Activated gamma-delta T cell (primary cell): Measurements from ENCODE around the gene CCDC178.

ENCODE experiments used
- DNase-seq: peaks from one replicate; lab custom pipeline; 2025; lab: John Stamatoyannopoulos, UW

The CCDC178 gene

DNA sequence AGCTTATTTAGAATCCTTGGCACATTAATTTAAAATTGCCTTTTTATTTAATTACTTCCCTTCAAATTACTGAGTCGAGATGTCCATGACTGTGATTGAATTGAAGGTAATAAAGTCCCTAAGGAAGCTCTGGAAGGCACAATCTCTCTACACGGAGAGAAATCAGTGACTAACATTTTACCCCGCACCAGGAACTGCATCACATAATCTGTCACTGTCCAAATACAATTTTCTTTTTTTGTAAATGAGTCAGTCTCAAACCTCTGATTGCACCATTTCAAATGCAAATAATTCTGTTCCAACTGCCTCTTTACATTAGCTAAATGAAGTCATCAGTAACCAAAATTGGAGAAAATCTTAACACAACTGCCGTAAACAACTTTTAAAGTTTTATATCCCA is 311.9 kb downstream of the CCDC178 start:
- DNase-seq, result no peak

DNA sequence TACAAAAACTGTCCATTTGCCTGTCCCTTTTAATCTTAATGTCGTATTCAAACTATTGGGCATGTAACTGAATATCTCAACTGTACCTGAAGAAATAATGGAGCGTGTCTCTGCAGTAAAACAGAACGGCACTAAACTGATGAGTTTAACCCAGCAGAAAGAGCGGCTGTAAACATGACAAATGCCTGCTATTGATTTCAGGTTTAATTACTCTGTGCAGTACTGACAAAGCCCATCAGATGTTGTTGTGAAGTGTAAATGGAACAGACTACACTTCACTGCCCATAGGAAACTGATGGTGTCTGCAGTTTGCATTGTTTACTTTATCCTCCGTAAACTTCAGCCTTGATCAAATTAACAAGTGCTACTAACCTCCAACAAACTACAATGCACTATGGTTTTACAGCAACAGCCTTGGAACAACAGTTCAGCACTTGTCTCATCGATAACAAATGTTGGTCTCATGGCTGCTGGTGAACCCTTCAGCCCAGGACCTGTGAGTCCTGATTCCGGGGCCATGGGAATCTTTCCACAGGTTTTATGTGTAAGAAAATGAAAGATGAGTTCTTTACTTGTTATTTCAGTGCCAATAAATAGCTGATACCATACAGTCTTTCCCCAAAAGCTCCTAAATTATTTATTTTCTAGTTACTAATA is 316.5 kb downstream of the CCDC178 start:
- no peak for DNase-seq

DNA sequence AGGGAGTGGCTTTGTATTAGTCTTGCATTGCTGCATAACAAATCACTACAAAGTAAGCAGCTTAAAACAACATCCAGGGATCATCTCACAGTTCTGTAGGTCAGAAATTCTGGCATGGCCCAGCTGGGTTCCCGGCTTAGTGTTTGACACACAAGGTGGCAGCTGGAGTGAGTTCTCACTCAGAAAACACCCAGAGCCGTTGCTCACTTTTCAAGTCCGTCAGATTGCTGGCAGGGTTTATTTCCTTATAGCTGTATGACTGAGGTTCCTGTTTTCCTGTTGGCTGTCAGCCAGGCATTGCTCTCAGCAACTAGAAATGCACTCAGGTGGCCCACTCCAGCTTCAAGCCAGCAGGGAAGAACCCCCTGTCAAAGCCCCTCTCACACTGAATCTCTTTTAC is 324.1 kb downstream of the CCDC178 start:
- DNase-seq, result no peak

DNA sequence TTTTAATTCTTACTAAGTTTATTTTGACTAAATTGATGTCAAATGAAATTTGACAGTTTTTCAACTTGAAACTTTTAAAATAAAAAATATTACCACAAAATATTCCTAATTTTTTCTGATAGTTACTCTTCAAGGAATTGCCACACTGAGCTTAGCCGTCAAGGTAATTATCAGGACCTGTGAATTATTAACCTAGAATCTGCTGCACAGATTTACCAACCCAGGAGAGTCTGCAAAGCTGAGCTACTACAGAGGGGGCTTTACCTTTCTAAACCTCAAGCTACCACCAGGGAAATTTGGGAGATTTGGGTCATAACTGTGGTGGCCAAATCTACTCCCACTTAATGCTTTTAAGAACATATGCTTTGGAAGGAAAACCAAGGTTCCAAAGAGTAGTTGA is 324.6 kb downstream of the CCDC178 start:
- DNase-seq, result no peak

DNA sequence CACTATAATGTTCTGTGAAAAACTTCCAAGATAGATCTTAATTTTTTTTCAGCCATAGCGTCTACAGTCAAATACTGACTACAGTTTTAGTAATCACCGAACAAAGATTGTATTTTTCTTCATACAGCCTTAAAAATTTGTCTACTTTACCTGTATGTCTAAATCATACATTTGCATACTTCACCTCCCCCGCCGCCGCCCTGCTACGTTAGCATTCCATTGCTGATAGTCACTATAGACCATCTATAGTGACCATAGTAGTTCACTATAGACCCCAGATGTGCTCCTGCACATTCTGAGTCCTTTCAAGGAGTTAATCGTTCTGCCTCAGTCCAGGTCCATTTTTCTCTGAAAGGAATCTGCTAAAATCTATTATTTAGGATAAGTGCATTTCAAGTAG is 325.0 kb downstream of the CCDC178 start:
- no peak for DNase-seq

DNA sequence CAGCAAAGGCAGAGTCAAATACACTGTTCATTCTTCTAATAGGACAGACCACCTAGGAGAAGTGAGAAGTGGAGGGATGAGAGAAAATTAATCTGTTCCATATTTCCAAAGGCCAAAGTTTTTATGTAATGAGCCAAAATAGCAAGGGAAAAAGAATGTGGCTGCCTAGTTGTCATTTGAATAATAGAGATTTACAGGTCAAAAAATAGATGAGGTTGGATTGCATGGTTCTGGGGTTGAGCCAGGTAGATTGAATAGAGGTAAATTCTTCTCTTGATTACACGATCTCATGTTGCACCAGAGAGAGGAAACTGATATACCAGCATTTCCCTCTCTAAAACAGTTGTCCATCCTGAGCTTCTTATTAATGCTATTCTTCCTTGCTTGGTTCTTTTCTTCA is 325.8 kb downstream of the CCDC178 start:
- no peak for DNase-seq

DNA sequence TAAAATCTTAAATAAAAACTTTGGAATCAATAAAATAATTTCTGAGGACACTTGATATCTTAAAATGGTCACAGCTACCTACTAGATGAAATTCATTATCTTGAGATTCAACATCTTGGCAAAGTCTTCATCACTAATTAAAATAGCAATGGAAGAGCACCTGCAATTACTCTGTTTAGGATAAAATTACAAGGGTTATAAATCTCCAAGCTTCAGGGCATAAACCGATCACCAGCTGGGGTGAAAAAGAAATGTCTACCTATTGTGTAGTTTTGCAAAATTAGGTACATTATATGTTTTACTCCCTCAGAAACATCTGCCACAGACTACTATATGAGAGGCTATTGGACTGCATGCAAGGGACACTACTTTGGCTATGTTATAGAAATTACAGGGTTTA is 327.1 kb downstream of the CCDC178 start:
- DNase-seq, result no peak

DNA sequence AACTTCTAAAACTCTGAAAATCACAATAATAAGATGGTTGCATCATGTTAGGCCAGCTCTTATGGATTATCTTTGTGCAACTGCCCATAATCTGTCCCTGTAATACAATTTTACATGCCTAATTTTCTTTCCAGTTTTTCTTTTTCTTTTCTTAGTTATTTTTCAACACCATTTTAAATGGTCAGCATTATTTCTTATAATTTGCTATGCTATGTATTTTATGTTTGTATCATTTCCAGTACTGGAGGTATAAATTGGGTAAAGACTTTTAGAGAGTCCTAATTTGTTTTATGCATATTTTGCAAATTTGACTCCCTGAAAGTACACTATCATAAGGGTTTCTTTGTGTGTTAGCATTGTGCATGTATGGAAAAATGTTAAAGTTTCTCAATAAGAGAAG is 333.0 kb downstream of the CCDC178 start:
- no peak for DNase-seq

DNA sequence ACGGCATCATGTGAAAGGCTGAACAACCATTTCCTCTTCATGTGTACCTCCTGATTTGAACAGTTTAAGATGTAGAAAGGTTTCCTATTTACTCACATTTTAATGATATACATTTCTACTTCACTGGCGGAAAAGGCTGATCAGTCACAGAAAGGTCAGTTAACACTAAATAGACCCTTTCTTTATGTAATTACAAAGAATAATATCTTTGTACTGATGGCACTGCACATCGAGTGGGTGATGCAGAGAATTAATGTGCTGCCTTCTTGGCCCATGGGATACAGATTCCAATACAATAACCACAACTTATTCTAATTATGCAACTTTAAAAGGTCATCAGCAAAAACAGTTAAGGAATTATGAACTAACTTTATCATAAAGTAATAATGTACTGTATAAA is 339.2 kb downstream of the CCDC178 start:
- no peak for DNase-seq

DNA sequence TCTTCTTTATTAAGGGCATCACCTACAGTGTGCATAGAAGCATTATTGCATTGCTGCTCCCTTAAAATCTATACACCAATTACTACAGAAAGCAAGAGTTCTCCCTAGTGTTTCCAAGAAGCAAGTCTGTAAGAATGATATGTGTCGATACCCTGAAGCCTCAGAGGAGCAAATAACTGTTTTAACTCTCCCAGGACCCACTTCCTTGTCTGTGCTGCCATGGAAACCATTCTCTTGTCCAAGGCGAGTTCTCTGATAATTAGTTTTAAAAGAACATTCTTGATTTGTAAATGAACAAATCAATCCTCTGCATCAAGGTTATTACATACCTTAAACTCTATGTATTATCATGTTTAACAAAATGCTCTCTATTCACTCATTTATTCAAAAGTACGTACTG is 340.9 kb downstream of the CCDC178 start:
- no peak for DNase-seq

DNA sequence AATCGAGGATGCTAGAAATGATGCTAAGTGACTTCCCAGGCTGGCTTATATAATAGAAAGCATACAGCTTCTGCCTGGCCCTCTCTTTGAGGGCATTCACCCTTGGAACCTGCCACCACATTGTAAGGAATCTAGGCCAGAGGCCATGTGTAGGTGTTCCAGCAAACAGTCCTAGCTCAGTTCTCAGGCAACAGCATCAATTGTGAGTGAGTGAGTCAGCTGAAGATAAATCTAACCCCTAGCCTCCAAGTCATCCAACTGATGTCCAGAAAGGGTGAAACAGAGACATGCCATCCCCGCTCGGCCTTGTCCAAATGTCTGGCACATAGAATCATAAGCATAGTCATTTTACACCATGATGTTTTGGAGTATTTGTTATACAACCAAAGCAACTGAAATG is 343.4 kb downstream of the CCDC178 start:
- no peak for DNase-seq

DNA sequence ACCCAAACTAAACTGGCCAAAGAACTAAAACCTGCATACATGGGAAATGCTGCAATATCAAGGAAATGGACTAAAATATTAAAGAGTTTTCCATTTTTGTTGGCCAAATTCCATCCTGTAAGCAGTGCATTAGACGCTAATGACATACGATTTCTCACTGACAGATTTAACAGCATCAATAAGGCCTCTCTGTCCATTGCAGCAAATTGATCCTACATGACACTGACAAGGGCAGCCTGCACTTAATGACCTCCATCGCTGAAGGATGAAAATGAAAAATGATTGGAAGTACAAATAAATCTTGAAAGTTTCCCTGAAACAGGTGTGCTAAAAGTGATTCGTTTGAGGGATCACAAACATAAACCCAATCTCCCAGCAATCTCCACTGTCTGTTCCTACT is 350.1 kb downstream of the CCDC178 start:
- DNase-seq, result no peak

DNA sequence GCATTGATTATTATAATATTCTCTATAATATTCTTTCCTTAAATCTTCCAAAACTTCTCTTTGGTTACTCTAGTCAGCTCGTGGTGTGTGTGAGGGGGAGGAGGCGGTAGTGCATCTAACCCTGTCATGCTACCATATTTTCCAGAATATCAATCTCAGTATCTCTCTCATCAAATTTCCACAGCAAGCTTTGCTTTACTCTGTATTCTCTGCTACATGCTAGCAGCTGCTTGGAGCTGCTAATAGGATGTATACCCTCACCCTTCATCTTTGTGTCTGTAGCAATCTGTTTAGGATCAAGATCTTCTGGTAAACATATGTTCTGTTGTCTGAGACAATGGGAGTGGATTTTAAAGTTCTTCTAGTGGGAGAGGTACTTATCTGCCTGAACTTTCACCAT is 363.9 kb downstream of the CCDC178 start:
- DNase-seq, result no peak

DNA sequence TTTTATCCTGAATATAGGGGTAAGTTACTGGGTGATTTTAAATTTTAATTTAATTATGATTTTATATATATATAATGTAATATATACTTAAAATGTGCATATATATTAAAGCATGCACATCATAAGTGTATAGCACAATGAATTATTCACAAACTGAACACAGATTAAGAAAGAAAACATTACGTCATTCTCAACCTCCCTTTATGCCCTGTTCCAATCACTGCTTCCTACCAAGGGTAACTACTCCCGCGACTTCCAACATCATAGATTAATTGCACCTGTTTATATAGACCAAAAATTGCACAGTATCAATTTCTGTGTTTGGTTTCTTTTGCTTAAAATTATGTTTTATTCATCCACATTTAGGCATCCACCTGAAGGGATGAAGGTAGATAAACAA is 366.4 kb downstream of the CCDC178 start:
- no peak for DNase-seq

DNA sequence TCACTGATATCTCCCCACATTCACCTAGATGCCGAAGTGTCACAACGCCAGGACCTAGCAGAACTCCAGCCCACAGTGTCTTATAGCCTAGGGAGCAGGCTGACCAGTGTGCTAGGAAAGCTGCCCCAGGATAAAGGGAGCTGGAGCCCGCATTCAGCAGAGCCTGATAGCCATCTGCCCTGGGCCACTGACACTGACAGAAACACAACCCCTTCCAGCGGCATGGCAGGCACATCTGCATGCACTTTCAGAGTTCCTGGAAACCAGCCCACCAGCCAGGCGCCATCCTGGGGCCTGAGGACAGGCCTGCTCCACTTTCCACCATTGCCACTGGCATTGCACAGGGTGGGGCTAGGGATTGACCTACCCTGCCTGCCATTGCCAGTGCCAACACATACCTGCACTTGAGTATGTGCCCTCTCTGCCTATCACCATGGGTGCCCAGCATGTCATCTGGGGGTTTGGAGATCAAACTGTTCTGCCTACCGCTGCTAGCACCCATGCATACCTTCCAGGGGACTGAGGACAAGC is 377.6 kb downstream of the CCDC178 start:
- DNase-seq, result no peak

DNA sequence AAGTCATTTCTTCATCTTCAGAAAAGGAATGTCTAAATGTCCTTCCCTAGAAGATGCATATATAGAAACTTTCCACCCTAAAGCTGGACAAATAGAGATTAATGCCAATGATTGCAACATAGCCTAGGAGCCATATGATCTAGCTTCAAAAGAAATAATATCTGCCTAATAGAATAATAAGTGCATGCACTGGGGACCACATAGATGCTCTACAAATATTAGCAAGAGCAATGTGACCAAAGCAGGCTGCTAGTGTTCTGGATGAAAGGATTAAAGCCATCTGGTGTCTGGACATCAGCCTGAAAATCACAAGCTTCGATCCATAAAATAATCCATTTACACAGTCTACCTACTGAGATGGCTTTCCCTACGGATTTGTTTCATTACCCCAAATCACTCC is 387.6 kb downstream of the CCDC178 start:
- no peak for DNase-seq

DNA sequence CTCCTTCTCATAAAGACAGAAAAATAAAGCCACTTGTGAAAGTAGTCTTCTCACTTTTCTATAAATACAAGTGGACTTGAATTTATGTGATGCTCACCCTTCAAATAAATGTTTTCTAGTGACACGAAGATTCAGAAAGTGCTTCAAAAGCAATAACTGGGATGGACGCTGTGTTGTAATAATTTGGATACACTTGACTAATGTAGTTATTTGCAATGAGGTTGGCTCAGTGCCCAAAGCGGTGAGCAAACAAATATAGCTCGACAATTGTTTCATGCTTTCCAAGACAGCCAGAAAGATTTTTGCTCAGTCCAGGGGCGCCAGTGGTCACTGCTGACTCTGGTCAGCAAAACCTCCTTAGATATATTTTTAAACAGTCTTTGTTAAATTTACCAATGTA is 389.1 kb downstream of the CCDC178 start:
- no peak for DNase-seq

DNA sequence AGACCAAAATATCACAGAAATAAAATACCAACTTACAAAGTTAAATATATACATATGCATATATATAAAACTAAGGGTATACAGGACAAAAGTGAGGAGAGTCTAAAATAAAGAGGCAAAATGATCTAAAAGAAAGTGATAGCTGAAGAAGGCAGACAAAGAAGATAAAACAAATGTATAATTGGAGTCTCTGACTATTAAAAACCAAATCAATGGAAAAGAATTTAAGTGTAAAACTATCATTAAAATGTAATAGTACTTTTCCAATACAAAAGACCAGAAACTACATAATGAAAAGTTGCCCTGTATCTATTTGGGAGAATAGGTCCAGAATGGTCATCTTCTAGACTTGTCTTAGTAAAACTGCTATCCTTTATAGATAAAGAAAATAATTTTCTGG is 400.3 kb downstream of the CCDC178 start:
- no peak for DNase-seq

DNA sequence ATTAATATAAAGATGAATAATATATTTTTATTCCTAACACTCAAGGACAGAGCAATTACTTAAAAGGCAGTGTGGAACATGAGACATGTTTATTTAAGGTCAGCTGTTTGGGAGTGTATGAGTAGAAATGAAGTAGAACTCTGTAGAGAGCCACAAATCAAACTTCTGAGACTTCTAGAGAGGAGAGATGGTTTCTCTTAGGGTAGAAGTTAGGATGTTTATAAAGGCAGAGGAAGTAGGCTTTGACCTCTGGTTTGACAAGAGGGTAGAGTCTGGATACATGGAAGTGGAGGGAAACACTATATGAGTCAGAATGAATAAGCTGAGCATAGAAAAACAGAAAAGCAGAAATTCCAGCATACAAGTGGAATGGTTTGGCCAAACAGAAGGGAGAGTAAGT is 405.6 kb downstream of the CCDC178 start:
- DNase-seq, result no peak

DNA sequence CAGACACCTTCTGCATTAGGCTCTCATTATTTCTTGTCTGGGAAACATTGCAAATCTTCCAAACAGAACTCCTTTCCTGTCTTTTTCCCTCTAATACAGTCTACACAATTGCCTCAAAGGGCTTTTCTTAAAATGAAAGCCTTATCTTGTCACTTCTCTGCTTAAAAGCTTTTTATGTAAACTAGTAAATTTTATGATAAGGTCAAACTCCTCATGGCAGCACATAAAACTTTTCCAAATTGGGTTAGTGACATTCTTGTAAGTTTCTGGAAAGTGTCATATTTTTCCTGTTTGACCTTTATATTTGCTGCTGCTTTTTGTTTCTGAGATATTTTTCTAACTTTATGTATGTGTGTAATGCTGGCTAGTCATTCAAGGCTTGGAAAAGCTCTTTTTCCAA is 406.3 kb downstream of the CCDC178 start:
- no peak for DNase-seq

DNA sequence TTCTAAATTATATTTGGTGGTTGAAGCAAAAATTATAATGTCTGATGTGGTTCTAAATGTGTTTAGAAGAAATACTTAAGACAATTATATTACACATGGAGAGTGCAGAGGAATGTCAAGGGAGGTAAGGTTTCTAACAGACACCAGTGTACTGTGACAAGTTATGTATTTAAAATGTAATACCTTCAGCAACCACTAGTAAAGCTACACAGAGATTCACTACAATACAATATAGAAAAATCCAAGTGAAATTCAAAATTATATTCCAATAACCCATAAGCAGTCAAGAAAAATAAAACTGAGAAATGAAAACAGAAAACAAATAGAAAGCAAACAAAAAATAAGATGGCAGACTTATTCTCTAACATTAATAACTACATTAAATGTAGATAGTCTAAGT is 418.2 kb downstream of the CCDC178 start:
- no peak for DNase-seq

DNA sequence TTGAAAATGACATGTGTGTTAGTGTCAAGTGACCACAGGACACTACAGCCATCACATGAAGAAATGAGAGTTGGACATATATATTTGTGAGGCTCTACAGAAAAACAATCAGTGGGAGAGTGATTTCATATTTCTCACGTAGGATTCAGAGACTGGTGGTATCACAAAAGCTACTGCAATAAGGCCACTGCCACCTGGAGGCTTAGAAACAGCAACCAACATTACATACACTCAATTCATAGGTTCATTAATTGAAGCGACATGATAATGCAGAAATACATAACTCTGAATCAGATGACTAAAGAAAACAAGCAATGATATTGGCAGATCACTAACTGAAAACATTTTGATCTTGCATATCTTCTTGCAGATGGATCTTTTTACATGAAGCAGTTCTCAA is 419.6 kb downstream of the CCDC178 start:
- no peak for DNase-seq

DNA sequence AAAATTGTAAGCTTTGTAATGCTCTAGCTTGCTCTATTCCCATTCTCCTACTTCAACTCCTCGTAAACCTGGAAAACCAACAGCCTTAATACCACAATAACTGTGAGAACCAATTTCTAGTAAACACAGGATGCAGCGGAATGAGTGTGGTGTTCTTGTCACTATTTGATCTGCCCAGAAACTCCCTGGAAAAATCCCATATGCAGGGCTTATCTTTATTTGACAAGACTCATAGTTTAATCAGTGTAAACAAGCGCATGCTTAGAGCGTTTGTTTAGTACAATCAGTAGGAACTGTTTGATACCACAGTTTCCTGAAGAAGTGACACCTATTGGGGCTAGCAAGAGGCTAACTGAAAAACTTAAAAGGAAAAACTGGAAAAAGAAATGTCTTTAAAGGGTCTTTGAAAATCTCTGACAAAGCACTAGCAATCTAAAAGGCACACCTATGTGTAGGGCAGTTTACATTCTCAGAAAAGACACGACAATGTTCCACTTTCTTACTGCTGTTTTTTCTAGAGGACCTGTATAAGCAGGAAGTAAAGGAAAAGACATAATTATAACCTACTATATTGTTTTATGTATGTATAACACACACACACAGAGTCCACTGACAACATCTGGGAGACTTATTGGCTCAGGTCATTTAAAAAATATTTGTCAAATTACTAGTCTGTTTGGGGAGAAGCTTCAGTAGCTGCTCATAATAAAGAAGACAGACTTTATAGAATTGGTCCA is 426.3 kb downstream of the CCDC178 start:
- no peak for DNase-seq

DNA sequence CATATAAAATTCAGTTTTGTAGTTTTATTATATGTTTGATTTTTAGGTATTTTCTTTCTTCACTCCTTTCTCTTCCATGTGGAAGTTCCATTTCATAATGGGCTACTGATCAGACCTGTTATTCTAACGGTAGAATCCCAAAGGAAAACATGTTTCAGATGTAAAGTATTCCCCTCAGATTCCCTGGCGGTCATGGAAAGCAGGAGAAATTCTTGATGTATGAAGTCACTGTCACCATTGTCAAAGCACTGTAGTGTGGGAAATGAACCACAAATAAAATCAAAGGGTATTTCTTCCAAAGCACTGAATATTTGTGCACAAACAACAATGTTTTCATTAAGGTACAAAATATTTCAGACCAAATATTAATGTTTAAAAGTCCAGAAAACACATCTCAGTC is 430.4 kb downstream of the CCDC178 start:
- no peak for DNase-seq
